AG09319 (cell line): ENCODE measurements around the gene CCNB2.

Experiments
- DNase-seq: peaks from one replicate; pipeline ENCODE4 v3.0.0-alpha.2; 2010; ENCODE audit warnings: low read depth; ENCODE audit errors: extremely low read depth
- CTCF ChIP-seq: IDR thresholded peaks from 2 replicates; pipeline ENCODE4 v1.5.1; 2011; ENCODE audit warnings: low read depth, mild to moderate bottlenecking, inconsistent platforms, low read length, moderate library complexity

The CCNB2 gene

GRCh38 chr15:59166601-59167265 is 61.8 kb downstream of the CCNB2 start:
- no peak for TF ChIP-seq CTCF
- DNase-seq, result no peak

- DNase-seq, result no peak
- TF ChIP-seq CTCF, result no peak
Observed at GRCh38 chr15:59168536-59168935, 63.6 kb downstream of the CCNB2 start.

- peak; percentile 48 for DNase-seq
- TF ChIP-seq CTCF, result no peak
Observed at GRCh38 chr15:59169251-59169708, 64.3 kb downstream of the CCNB2 start.

GRCh38 chr15:59170295-59171066 is 65.5 kb downstream of the CCNB2 start:
- TF ChIP-seq CTCF, result no peak
- peak; percentile 73 for DNase-seq

GRCh38 chr15:59171067-59171397 is 66.1 kb downstream of the CCNB2 start:
- TF ChIP-seq CTCF, result no peak
- no peak for DNase-seq

- DNase-seq, result no peak
- no peak for TF ChIP-seq CTCF
Observed at GRCh38 chr15:59172289-59172901, 67.4 kb downstream of the CCNB2 start.

- no peak for DNase-seq
- TF ChIP-seq CTCF, result no peak
Observed at GRCh38 chr15:59173194-59173593, 68.2 kb downstream of the CCNB2 start.
